B cell (primary cell): ENCODE results near the gene PRMT5. TPM values are rescaled to one million over a fixed set of nuclear protein-coding genes. Genes with fewer than 3 reads are reported as not detected.

ENCODE experiments used
- ATAC-seq: fragments of 200-7000 bp; cut with Tn5 transposase; one replicate; pipeline ENCODE4 v1.10.0; 2021; ENCODE audit warnings: low read depth, mild to moderate bottlenecking, moderate number of reproducible peaks, moderate library complexity
- CTCF ChIA-PET: fragments of 350-600 bp; sonication (Branson Sonifier 250); formaldehyde crosslinking; loops from one replicate; lab custom pipeline; 2021; ENCODE audit warnings: antibody characterized with exemption, inconsistent platforms; lab: Charles Lee
- POLR2A ChIA-PET: fragments of 350-600 bp; sonication (Branson Sonifier 250); formaldehyde crosslinking; loops from one replicate; lab custom pipeline; 2021; ENCODE audit warnings: antibody characterized with exemption; lab: Charles Lee
- DNase-seq: peaks from one replicate; pipeline ENCODE4 v3.0.0; 2013
- H2AFZ ChIP-seq: 2 replicates; pipeline ENCODE4 v1.6.1; 2012; ENCODE audit warnings: mild to moderate bottlenecking, low read depth, low read length; ENCODE audit not compliant: insufficient read depth, poor library complexity, severe bottlenecking
- H3K27ac ChIP-seq, 2 donors: 1 replicate in 1 of 2; 2 replicates in 1 of 2; pipeline ENCODE4 v1.5.1; 2012 to 2013; ENCODE audit warnings: low read length in 2 of 2, mild to moderate bottlenecking in 2 of 2, moderate library complexity in 1 of 2
- H3K27me3 ChIP-seq, 4 experiments: fragments of 200-600 bp in 1 of 4; sonication (generic) in 1 of 4; replicated peaks in 1 of 4; 1 replicate in 2 of 4; 2 replicates in 2 of 4; pipeline versions ENCODE4 v1.6.1 to v1.7.0; 2013 to 2016; ENCODE audit warnings: low read length in 3 of 4, mild to moderate bottlenecking in 2 of 4, mixed read lengths in 1 of 4, moderate library complexity in 1 of 4; ENCODE audit not compliant: insufficient read depth in 4 of 4, control insufficient read depth in 3 of 4; ENCODE audit errors: control extremely low read depth in 1 of 4
- H3K36me3 ChIP-seq, 2 experiments: replicated peaks in 1 of 2; 1 replicate in 1 of 2; 2 replicates in 1 of 2; pipeline versions ENCODE4 v1.6.1 to v1.7.1; 2013; ENCODE audit warnings: low read length in 1 of 2; ENCODE audit not compliant: insufficient read depth in 2 of 2, control insufficient read depth in 1 of 2; ENCODE audit errors: control extremely low read depth in 1 of 2, extremely low read depth in 1 of 2
- H3K4me1 ChIP-seq, 2 donors: fragments of 200-600 bp in 1 of 2; sonication (generic) in 1 of 2; 1 replicate in 1 of 2; 2 replicates in 1 of 2; pipeline versions ENCODE4 v1.5.1 to v1.6.1; 2013 to 2017; ENCODE audit warnings: low read length in 2 of 2; ENCODE audit not compliant: control insufficient read depth in 2 of 2, insufficient read depth in 2 of 2
- H3K4me2 ChIP-seq: replicated peaks from 2 replicates; pipeline ENCODE3; 2012; ENCODE audit warnings: mild to moderate bottlenecking, low read depth, low read length; ENCODE audit not compliant: poor library complexity, severe bottlenecking
- H3K4me3 ChIP-seq, 5 experiments: fragments of 200-600 bp in 1 of 5; sonication (generic) in 1 of 5; 1 replicate in 3 of 5; 2 replicates in 2 of 5; pipeline versions ENCODE4 v1.5.1 to v1.7.0; 2011 to 2016; ENCODE audit warnings: low read length in 4 of 5, mild to moderate bottlenecking in 4 of 5, low read depth in 2 of 5, control low read depth in 1 of 5, moderate library complexity in 1 of 5; ENCODE audit not compliant: insufficient read depth in 1 of 5; ENCODE audit errors: control extremely low read depth in 1 of 5, extremely low read depth in 1 of 5
- H3K79me2 ChIP-seq: fragments of 200-600 bp; sonication (generic); one replicate; pipeline ENCODE4 v1.6.0; 2016; ENCODE audit warnings: low read length; ENCODE audit not compliant: control insufficient read depth, insufficient read depth
- H3K9ac ChIP-seq: fragments of 200-600 bp; sonication (generic); 2 replicates; pipeline ENCODE4 v1.6.1; 2017; ENCODE audit warnings: mild to moderate bottlenecking, low read length, moderate library complexity
- H3K9me3 ChIP-seq, 3 donors: one replicate each; pipeline versions ENCODE4 v1.6.1 to v1.7.1; 2013; ENCODE audit warnings: low read length in 2 of 3; ENCODE audit not compliant: control insufficient read depth in 2 of 3, insufficient read depth in 1 of 3; ENCODE audit errors: control extremely low read depth in 1 of 3
- H4K20me1 ChIP-seq: 2 replicates; pipeline ENCODE4 v1.6.0; 2012; ENCODE audit warnings: mild to moderate bottlenecking, low read length; ENCODE audit not compliant: insufficient read depth, control insufficient read depth, poor library complexity, severe bottlenecking
- H3K27ac Mint-ChIP-seq: one replicate; pipeline ENCODE4 v1.8.0; 2021; ENCODE audit warnings: mixed read lengths
- H3K27me3 Mint-ChIP-seq: one replicate; pipeline ENCODE4 v1.8.0; 2021; ENCODE audit warnings: mixed read lengths
- H3K4me1 Mint-ChIP-seq: one replicate; pipeline ENCODE4 v1.8.0; 2021; ENCODE audit warnings: mixed read lengths
- H3K4me3 Mint-ChIP-seq: one replicate; pipeline ENCODE4 v1.8.0; 2021; ENCODE audit warnings: mixed read lengths
- H3K9me3 Mint-ChIP-seq: one replicate; pipeline ENCODE4 v1.8.0; 2022; ENCODE audit warnings: mixed read lengths; ENCODE audit not compliant: insufficient read depth
- CTCF ChIP-seq: fragments of 200-600 bp; IDR thresholded peaks from one replicate; pipeline ENCODE4 v1.8.0; 2022; ENCODE audit warnings: antibody characterized with exemption, mild to moderate bottlenecking
- EZH2 ChIP-seq: IDR thresholded peaks from 2 replicates; pipeline ENCODE4 v1.6.1; 2012; ENCODE audit warnings: borderline replicate concordance, low read depth, mild to moderate bottlenecking, moderate library complexity, low read length; ENCODE audit not compliant: insufficient read depth, poor library complexity, severe bottlenecking
- WGBS: methylation state at CpG from one replicate; pipeline ENCODE4 v1.1.5; 2013; ENCODE audit warnings: missing lambda C conversion rate; ENCODE audit not compliant: insufficient coverage; 5-methylcytosine and 5-hydroxymethylcytosine counted together
- intact Hi-C: fragments of 100-400 bp; cut with micrococcal nuclease; formaldehyde crosslinking; loops from one replicate; pipeline ENCODE4 v1.10.0; 2022
- polyA plus RNA-seq: library from polyadenylated mRNA; depleted of rRNA; stranded (reverse); fragments of >200 nt; gene quantifications from 2 replicates; pipeline ENCODE4 v1.2.3, GENCODE V29; 2012
- total RNA-seq, 2 donors: library from RNA; stranded (reverse); fragments of 120-200 nt in 1 of 2; gene quantifications; 1 replicate in 1 of 2; 2 replicates in 1 of 2; pipeline versions ENCODE4 v1.2.3 to v1.2.4, GENCODE V29; 2013 to 2022

The PRMT5 gene
- total and polyA plus RNA-seq, 2 donors (not counting 1 experiment from before 2014, with no cell fraction given): 38.8 to 50.4 TPM

DNA sequence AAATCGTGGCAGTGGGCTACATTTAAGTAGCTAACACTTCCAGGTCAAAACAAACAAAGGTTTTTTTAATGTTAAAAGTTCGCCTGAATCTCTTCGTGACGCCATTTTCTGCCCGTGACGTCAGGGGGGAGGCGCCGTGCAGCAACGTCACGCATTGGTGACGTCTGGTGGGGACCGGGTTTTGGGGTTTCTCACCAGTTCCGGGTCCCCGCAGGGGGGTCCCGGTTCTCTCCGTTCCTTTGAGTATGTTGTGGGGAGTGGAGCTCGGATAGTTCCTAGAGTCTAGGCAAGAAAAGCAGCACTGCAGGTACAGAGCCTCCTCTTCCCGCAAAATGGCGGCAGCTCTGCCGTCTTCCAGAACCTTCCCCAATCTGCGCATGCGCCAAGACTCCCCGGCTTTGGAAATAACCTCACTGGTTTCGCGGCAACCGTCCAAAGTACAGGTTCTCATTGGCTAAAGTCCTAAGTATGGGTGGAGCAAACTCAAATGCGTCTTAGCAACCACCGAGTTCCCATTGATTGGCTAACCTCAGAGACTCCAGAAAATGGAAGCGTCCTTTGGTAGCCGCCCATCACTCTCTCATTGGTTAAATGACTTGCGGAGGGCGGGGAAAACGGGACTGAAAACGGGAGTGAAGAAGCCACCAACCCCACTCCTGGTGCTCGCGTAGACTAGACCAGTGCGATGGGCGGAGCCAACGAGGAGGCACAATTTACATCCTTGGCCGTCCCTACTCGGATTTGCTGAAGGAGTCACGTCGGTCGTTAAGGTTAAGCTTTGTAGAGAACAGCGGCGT, 10.2 kb downstream of the PRMT5 start, which contains the start of gene RBM23:
RBM23 (minus strand) TSS at position 346 of the 797 bp plus-strand sequence.
- Histone ChIP-seq H3K4me3 (peak within 1 kb of the TSS; percentile 72 to 98 (median 96)), H2AFZ (peak within 1 kb of the TSS; percentile 69), H3K4me2 (peak within 1 kb of the TSS; percentile 80), H3K9me3 (no peaks in the 10 kb centered on the region), H3K4me1 (peaks cover 16 to 28% of the 10 kb centered on the region in 2 donors), H3K36me3 (peaks cover 4 to 25% of the 10 kb centered on the region in 2 experiments), H3K9ac (peak within 1 kb of the TSS; percentile 80), H3K79me2 (peaks cover 45% of the 10 kb centered on the region), H3K27ac (peak within 1 kb of the TSS; percentile 98 to 99), H3K27me3 (no peaks in the 10 kb centered on the region), H4K20me1 (peaks cover 5% of the 10 kb centered on the region)
- intact Hi-C loops: loop anchor here (1.0 to 5.0 kb wide), 7 partner anchors 10 to 330 kb away; partner anchors contain the start of genes DAD1, HAUS4, LRP10 and OXA1L
- ATAC-seq (peak; percentile 87), DNase-seq (peak; percentile 100)
- under 1% methylated on average over 45 of the region's 46 CpGs for WGBS
- ChIA-PET POLR2A (interaction anchor here (0.6 to 3.5 kb wide), 17 partner anchors 9 to 1848 kb away, joined by 3 to 22 read pairs (median 4); partner anchors contain the start of genes ACIN1, C14orf119, DAD1 and HAUS4), CTCF (interaction anchor here (0.5 to 4.9 kb wide), 18 partner anchors 8 to 363 kb away, joined by 3 to 40 read pairs (median 4); partner anchors contain the start of genes AJUBA, HAUS4, LRP10 and PRMT5)
- no peak for TF ChIP-seq EZH2
- TF ChIP-seq CTCF: no peak
- peak within 1 kb of the TSS; percentile 99 for H3K27ac Mint-ChIP-seq
- no peaks in the 10 kb centered on the region for H3K9me3 Mint-ChIP-seq
- no peaks in the 10 kb centered on the region for H3K27me3 Mint-ChIP-seq
- H3K4me3 Mint-ChIP-seq: peak within 1 kb of the TSS; percentile 93
- peaks cover 38% of the 10 kb centered on the region for H3K4me1 Mint-ChIP-seq
